ENCODE measurements around the gene CHST15.

The CHST15 gene

DNA sequence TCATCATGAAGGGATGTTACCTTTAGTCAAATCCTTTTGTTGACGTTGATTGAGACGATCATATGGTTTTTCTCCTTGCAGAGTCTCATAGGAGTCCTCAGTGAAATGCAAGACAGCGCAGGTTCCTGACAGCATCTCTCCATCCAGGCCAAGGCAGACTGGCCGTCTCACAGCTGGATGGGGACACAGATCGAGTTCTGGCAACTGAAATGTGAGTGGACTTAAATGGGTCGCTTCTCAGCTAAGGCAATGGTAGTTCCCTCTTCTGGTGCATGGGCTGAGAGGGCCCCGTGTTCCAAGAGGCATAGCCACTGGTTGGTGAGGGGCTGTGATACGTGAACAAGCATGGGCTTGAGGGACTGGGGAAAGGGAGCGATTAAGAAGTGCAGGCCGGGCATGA lies 102.5 kb downstream of the CHST15 start:
- DNase-seq (ENCODE audit: low spot score): no peak
- ChIA-PET CTCF (interaction anchor here (0.7 kb wide), 2 partner anchors 122 to 1113 kb away, joined by 4 to 5 read pairs; no protein-coding TSS in a partner anchor), POLR2A (ENCODE audit: low non-redundant PET) (no interaction called here)
- no peak overlapping the region for H3K27ac ChIP-seq
- TF ChIP-seq CTCF (conservative IDR thresholded peaks at IDR 0.05; ENCODE audit: low read depth): no peak

- DNase-seq (ENCODE audit: low spot score): no peak
- no peak for TF ChIP-seq CTCF (conservative IDR thresholded peaks at IDR 0.05; ENCODE audit: low read depth)
- H3K27ac ChIP-seq: no peak overlapping the region
- ChIA-PET CTCF (no interaction called here), POLR2A (ENCODE audit: low non-redundant PET) (no interaction called here)
Observed at GRCh38 chr10:123988694-123989093, 104.7 kb downstream of the CHST15 start.

GRCh38 chr10:123986736-123987135 lies 106.7 kb downstream of the CHST15 start:
- no peak for DNase-seq (ENCODE audit: low spot score)
- H3K27ac ChIP-seq: no peak overlapping the region
- POLR2A ChIA-PET (ENCODE audit: low non-redundant PET): no interaction called here
- CTCF ChIA-PET: interaction anchor here (0.5 to 1.8 kb wide), 2 partner anchors 8 to 17 kb away, joined by 3 to 6 read pairs; no protein-coding TSS in a partner anchor
- TF ChIP-seq CTCF (conservative IDR thresholded peaks at IDR 0.05; ENCODE audit: low read depth): no peak

DNA sequence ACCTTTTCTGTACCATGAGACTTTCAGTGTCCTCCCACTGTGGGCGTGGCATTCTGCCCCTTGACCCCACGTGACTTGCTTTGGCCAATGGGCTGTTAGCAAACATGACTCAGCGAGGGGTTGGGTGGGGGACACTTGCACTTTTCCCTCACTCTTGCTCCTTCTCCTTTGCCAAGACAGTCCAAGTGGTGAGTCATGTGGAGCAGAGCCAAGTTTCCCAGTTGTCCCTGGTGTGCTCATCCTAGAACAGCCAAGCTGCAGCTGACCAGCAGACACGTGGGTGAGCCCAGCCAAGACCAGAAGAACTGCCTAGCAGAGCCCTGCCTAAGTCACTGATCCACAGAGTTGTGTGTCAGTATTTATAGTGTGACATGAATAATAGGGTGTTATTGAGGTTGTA lies 119.0 kb downstream of the CHST15 start:
- POLR2A ChIA-PET (ENCODE audit: low non-redundant PET): no interaction called here
- DNase-seq (ENCODE audit: low spot score): peak; percentile 91
- CTCF ChIA-PET: interaction anchor here (0.5 to 1.0 kb wide), 2 partner anchors 21 to 931 kb away, joined by 4 read pairs; no protein-coding TSS in a partner anchor
- no peak for TF ChIP-seq CTCF (conservative IDR thresholded peaks at IDR 0.05; ENCODE audit: low read depth)
- H3K27ac ChIP-seq: peak overlapping the region; percentile 54

DNA sequence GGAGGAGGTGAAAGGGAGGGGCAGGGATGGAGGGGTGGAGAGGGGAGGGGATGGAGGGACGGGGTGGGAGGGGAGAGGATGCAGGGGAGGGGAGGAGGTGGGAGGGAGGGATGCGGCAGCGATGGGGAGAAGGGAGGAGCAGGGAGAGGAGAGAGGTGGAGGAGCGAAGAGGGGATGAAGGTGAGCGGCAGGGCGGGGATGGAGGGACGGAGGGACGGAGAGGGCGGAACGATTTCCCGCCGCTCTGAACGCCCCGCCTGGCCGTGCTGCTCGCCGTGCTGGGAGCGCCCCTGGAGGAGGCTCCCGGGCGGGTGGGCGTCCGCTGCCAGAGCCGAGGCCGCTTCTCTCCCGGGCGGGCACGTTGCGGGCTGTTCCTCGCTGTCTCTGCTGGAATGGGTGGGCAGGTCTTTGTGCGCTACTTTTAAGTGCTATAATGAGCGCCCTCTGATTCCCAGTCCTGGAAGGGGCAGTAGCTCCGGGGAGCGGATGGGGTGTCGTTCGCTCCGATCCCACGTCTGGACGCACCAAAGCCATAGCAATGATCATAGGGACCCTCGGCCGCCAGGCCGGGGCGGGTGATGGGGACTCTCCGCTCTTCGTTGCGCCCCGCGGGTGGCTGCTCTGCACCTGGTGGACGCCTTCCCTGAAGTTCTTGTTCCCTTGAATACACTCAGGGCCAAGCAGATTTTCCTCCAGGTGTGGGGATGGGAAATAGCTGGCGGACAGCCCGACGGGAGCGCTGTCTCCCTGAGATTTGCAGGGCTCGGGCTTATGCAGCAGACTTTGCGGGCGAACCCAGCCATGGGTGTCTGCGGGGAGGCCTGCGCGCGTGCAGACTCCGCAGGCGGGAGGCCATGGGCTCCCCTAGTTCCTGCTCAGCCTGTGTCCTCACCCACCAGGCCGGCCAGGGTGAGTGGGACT lies 120.7 kb downstream of the CHST15 start:
- DNase-seq (ENCODE audit: low spot score): no peak
- no peak overlapping the region for H3K27ac ChIP-seq
- no peak for TF ChIP-seq CTCF (conservative IDR thresholded peaks at IDR 0.05; ENCODE audit: low read depth)
- ChIA-PET POLR2A (ENCODE audit: low non-redundant PET) (no interaction called here), CTCF (interaction anchor here (0.6 to 1.8 kb wide), 2 partner anchors 390 to 414 kb away, joined by 5 to 6 read pairs; no protein-coding TSS in a partner anchor)

GRCh38 chr10:123970927-123971286 lies 122.5 kb downstream of the CHST15 start:
- POLR2A ChIA-PET (ENCODE audit: low non-redundant PET): no interaction called here
- no peak for TF ChIP-seq CTCF (conservative IDR thresholded peaks at IDR 0.05; ENCODE audit: low read depth)
- CTCF ChIA-PET: no interaction called here

More at GRCh38 chr10:123970927-123971286, 122.5 kb downstream of the CHST15 start:
- no peak overlapping the region for H3K27ac ChIP-seq
- DNase-seq (ENCODE audit: low spot score): no peak
